GM23338 (cell line): ENCODE data around the gene DFFB.

Experiments used
- CREB1 ChIP-seq: fragments of 250-450 bp; sonication (Bioruptor Pico); IDR thresholded peaks from 2 replicates; pipeline ENCODE4 v1.5.0; 2020; ENCODE audit warnings: low read depth, mild to moderate bottlenecking, moderate library complexity
- CTCF ChIP-seq, 2 experiments: fragments of 200-600 bp in 1 of 2; sonication (generic) in 1 of 2; conservative IDR thresholded peaks; 2 replicates each; pipeline versions ENCODE4 v1.5.1 to v1.6.1; 2016 to 2017; ENCODE audit warnings: antibody characterized with exemption in 2 of 2, low read depth in 2 of 2, mild to moderate bottlenecking in 2 of 2, moderate library complexity in 1 of 2
- ETS1 ChIP-seq: IDR thresholded peaks from 2 replicates; pipeline ENCODE4 v1.6.1; 2016; ENCODE audit warnings: antibody characterized with exemption
- EZH2 ChIP-seq: fragments of 200-600 bp; sonication (generic); IDR thresholded peaks from one replicate; pipeline ENCODE4 v1.8.0; 2017; ENCODE audit warnings: antibody characterized with exemption, mild to moderate bottlenecking, low read depth; ENCODE audit not compliant: unreplicated experiment
- EZH2phosphoT487 ChIP-seq: fragments of 200-600 bp; sonication (generic); IDR thresholded peaks from one replicate; pipeline ENCODE4 v1.8.1; 2018; ENCODE audit warnings: antibody characterized with exemption; ENCODE audit not compliant: unreplicated experiment
- JUNB ChIP-seq: IDR thresholded peaks from one replicate; pipeline ENCODE4 v1.6.1; 2016; ENCODE audit warnings: antibody characterized with exemption; ENCODE audit not compliant: unreplicated experiment
- NANOG ChIP-seq: IDR thresholded peaks from 2 replicates; pipeline ENCODE4 v1.6.1; 2016; ENCODE audit warnings: antibody characterized with exemption, borderline replicate concordance
- POLR2AphosphoS5 ChIP-seq: IDR thresholded peaks from 2 replicates; pipeline ENCODE4 v1.6.1; 2016; ENCODE audit warnings: antibody characterized with exemption, low read depth
- REST ChIP-seq: IDR thresholded peaks from one replicate; pipeline ENCODE4 v1.6.1; 2018; ENCODE audit warnings: antibody characterized with exemption; ENCODE audit not compliant: unreplicated experiment
- STAT1 ChIP-seq: IDR thresholded peaks from one replicate; pipeline ENCODE4 v1.6.1; 2016; ENCODE audit warnings: antibody characterized with exemption; ENCODE audit not compliant: unreplicated experiment
- ZNF114 ChIP-seq: fragments of 250-450 bp; sonication (Bioruptor Pico); IDR thresholded peaks from 2 replicates; pipeline ENCODE4 v1.5.0; 2020; ENCODE audit warnings: mild to moderate bottlenecking, moderate library complexity
- ZNF331 ChIP-seq: fragments of 250-450 bp; sonication (Bioruptor Pico); IDR thresholded peaks from 2 replicates; pipeline ENCODE4 v1.5.0; 2020; ENCODE audit warnings: low read depth, mild to moderate bottlenecking, moderate library complexity

- TF ChIP-seq POLR2AphosphoS5 (no peak), CREB1 (CRISPR knock-in tag) (no peak), STAT1 (no peak), ZNF331 (CRISPR knock-in tag) (no peak), CTCF (conservative IDR thresholded peaks at IDR 0.05; ENCODE audit: low read depth in 2 of 2) (no peak), ETS1 (no peak), ZNF114 (no peak), REST (no peak), EZH2phosphoT487 (no peak), EZH2 (no peak), JUNB (no peak), NANOG (no peak)
These were observed 57.1 kb downstream of the DFFB start for GRCh38 chr1:3914331-3914851.
